Thymus (tissue), 11 donors: ENCODE measurements around the gene DAZAP1. TPM values are rescaled to one million over a fixed set of nuclear protein-coding genes. Genes with fewer than 3 reads are reported as not detected.
"Not testable (repeated sequence)": the region's sequence is repeated elsewhere in the genome, so short reads cannot be mapped to it uniquely, and the experiment has no call there.

Experiments used
- DNase-seq, 9 donors: peaks; one replicate each; pipeline ENCODE4 v3.0.0-alpha.2; 2013; ENCODE audit warnings: low spot score in 9 of 9, low read depth in 6 of 9, missing footprints in 1 of 9
- H3K27ac ChIP-seq, 2 donors: one replicate each; pipeline ENCODE4 v1.5.1; 2013; ENCODE audit warnings: control low read depth in 1 of 2, low read depth in 1 of 2, low read length in 1 of 2, mild to moderate bottlenecking in 1 of 2, moderate library complexity in 1 of 2
- H3K27me3 ChIP-seq, 2 donors: one replicate each; pipeline ENCODE4 v1.5.1; 2013; ENCODE audit warnings: low read length in 1 of 2; ENCODE audit not compliant: control insufficient read depth in 2 of 2, insufficient read depth in 1 of 2
- H3K36me3 ChIP-seq, 2 donors: one replicate each; pipeline ENCODE4 v1.5.1; 2013; ENCODE audit warnings: low read length in 1 of 2, mild to moderate bottlenecking in 1 of 2, moderate library complexity in 1 of 2; ENCODE audit not compliant: control insufficient read depth in 2 of 2, insufficient read depth in 2 of 2
- H3K4me1 ChIP-seq, 2 donors: one replicate each; pipeline ENCODE4 v1.5.1; 2013; ENCODE audit warnings: low read length in 2 of 2; ENCODE audit not compliant: control insufficient read depth in 2 of 2, insufficient read depth in 2 of 2
- H3K4me3 ChIP-seq, 2 donors: one replicate each; pipeline ENCODE4 v1.5.1; 2013; ENCODE audit warnings: low read length in 2 of 2, control low read depth in 1 of 2, mild to moderate bottlenecking in 1 of 2
- H3K9me3 ChIP-seq, 2 donors: one replicate each; pipeline ENCODE4 v1.5.1; 2013; ENCODE audit warnings: low read length in 1 of 2, mild to moderate bottlenecking in 1 of 2; ENCODE audit not compliant: control insufficient read depth in 2 of 2, insufficient read depth in 1 of 2
- WGBS: extraction: QIAGEN DNeasy Blood & Tissue Kit; methylation state at CpG from one replicate; pipeline ENCODE4 v1.1.7; 2013; 5-methylcytosine and 5-hydroxymethylcytosine counted together
- polyA plus RNA-seq: library from polyadenylated mRNA; stranded (reverse); fragments of 200-250 nt; gene quantifications from one replicate; pipeline ENCODE4 v1.2.3, GENCODE V29; 2013
- total RNA-seq: library from RNA; stranded (reverse); fragments of 120-200 nt; gene quantifications from one replicate; pipeline ENCODE4 v1.2.4, GENCODE V29; 2013
- donor health status: healthy.

DAZAP1 gene
- total and polyA plus RNA-seq, 2 donors = 67.8 to 112 TPM

DNA sequence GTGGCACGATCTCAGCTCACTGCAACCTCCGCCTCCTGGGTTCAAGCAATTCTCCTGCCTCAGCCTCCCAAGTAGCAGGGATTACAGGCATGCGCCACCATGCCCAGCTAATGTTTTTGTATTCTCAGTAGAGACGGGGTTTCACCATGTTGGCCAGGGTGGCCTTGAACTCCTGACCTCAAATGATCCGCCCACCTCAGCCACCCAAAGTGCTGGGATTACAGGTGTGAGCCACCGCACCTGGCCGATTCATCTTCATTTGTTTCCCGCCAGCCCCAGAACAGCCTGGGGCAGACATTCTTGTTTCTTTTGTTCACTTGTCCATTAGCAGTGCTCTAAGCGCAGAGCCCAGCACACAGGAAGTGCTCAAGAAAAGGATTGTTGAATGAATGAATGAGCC is 69.7 kb downstream of the DAZAP1 start:
- 97% methylated on average over 9 of the region's 9 CpGs for WGBS
- not testable (repeated sequence) for H3K9me3 ChIP-seq, H3K4me3 ChIP-seq, DNase-seq, H3K27ac ChIP-seq
- Histone ChIP-seq H3K27me3 (peaks cover 14 to 19% of the 10 kb centered on the region in 2 donors), H3K4me1 (peaks cover 8 to 16% of the 10 kb centered on the region in 2 donors), H3K36me3 (peaks cover 16 to 24% of the 10 kb centered on the region in 2 donors)

DNA sequence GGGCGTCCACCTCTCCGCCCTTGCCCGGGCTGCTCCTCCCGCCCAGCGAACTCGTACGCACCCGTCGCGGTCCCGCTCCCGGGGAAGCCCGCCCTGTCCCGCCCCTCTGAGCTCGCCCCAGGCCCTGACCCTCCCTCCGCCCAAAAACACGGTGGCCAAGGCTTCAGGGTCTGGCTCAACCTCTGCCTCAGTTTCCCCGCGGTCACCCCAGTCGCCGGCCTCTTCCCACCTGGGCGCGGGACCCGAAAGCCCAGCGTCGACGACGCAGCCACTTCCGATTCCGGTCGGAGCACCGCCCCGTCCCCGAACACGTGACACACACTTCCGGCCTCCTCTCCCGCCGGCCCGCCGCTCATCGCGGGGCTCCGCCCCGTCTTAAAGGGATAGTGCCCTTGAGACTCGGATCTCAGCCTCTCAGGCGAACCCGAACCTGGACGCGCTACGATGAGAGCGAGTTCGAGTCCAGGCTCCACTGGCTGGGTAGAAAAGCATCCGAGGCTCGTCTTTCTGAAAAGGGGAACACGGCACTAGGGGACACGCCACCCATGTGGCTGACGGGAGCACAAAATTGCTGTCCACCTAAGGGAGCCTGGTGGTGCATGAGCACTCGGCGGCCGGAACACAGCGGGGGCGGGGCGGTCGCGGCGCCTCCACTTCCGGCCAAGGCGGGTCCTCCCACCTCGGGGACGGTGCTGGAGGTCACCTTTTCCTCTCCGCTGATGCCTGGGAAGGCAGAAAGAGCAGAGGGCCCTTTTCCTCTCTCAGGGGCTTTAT is 71.7 kb downstream of the DAZAP1 start, which contains the start of gene C19orf25:
TSS of gene C19orf25 (minus strand) at position 282 of the 774 bp plus-strand sequence. CDS start 312 bp downstream, outside the sequence.
- Histone ChIP-seq H3K4me1 (peaks cover 8 to 16% of the 10 kb centered on the region in 2 donors), H3K4me3 (peak within 1 kb of the TSS; percentile 72 to 84), H3K27me3 (no peaks in the 10 kb centered on the region), H3K27ac (peak within 1 kb of the TSS; percentile 52 to 61), H3K9me3 (no peaks in the 10 kb centered on the region), H3K36me3 (peaks cover 16 to 24% of the 10 kb centered on the region in 2 donors)
- peak; percentile 78 to 95 (median 86) for DNase-seq
- WGBS = under 1% methylated on average over 71 of the region's 71 CpGs

DNA sequence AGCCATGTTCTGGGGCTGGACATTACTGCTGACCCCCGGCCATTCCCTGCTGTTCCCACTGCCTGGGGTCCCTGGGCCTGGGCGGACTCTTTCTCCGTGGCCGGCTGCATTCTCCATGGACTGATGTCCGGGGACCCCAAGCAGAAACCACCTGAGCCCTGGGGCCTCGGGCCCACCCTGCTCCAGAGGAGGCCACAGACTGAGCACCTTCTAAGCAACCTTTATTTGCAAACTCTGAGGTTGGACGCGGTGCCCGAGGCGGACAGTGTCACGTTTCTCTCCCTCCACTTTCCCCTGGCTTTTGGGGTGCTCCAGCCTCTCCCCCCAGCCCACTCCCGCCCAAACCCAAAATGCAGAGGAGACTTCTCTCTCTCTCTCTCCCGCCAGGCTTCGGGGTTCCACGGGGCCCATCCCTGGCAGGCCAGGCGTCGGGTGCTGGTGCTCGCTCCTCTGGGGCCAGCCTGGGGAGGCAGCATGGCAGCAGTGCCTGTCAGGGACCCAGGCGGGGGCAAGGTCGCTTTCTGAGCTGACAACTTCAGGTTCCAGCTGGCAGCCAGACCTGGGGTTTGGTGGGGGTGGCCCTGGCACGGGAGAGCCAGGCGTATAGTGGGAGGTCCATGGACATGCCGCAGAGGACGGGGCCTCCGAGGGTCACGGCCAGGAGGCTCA is 74.0 kb downstream of the DAZAP1 start:
- Histone ChIP-seq H3K4me3 (no peak overlapping the region), H3K27me3 (no peaks in the 10 kb centered on the region), H3K4me1 (peaks cover 8 to 16% of the 10 kb centered on the region in 2 donors), H3K27ac (no peak overlapping the region), H3K9me3 (no peaks in the 10 kb centered on the region), H3K36me3 (peaks cover 3 to 8% of the 10 kb centered on the region in 2 donors)
- WGBS = 88% methylated on average over 26 of the region's 26 CpGs
- no peak for DNase-seq

DNA sequence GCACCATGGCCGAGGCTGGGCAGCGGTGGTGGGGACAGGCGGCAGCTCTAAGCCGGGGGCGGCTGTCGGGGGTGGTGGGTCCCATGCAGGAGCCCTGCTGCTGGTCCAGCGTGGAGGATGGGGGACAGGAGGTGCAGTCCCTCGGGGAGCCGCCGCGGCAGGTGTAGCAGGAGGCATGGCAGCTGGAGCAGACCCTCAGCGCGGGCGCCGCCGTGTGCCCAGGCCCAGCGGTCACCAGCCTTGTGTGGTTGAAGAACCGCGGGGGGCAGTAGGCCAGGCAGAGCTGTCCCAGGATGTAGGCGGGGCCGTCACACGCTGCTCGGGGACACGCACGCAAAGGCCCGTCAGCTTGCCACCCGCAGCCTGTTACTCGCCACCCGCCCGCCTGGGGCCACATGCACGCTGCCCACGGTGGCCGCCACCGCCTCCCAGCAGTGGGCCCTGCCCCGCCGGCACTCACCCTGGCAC is 74.5 kb downstream of the DAZAP1 start:
- Histone ChIP-seq H3K4me1 (peaks cover 8 to 16% of the 10 kb centered on the region in 2 donors), H3K27ac (no peak overlapping the region), H3K36me3 (peaks cover 3 to 6% of the 10 kb centered on the region in 2 donors), H3K27me3 (no peaks in the 10 kb centered on the region), H3K9me3 (no peaks in the 10 kb centered on the region), H3K4me3 (no peak overlapping the region)
- 96% methylated on average over 36 of the region's 36 CpGs for WGBS
- no peak for DNase-seq

DNA sequence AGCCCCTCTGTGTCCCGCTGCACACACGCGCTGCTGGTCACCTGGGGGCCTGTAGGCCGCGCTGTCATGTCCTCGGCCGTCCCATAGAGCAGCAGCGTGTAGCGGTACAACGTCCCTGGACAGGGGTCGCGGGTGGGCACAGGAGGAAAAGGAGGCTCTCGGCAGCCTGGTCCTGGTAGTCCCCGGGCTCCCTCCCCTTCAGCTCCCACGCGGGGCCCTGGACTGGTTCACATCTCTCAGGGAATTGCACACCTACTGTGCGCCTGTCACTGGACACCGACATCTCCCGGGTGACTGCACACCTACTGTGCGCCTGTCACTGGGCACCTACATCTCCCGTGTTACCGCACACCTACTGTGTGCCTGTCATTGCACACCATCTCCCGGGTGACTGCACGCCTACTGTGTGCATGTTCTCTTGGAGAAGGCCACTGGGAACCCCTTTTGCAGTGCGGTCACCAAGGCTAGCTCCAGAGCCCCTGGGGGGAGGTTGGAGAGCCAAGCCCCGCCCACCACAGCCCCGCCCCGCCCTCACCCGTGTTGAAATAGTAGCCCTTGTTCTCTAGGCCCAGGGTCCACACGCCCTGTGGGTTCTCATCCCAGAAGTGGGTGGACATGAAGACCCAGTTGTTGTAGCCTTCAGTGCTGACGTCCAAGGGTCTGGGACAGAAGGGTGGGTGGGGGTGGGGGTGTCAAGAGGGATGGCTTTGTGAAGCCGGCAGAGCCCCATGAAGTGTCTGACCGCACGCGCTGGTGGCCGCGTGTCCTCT is 75.2 kb downstream of the DAZAP1 start:
- H3K4me1 ChIP-seq = peaks cover 8 to 16% of the 10 kb centered on the region in 2 donors
- H3K4me3 ChIP-seq = no peak overlapping the region
- no peaks in the 10 kb centered on the region for H3K27me3 ChIP-seq
- 93% methylated on average over 37 of the region's 37 CpGs for WGBS
- no peak overlapping the region for H3K27ac ChIP-seq
- H3K36me3 ChIP-seq = peaks cover 0 to under 1% of the 10 kb centered on the region in 2 donors
- no peak for DNase-seq
- no peaks in the 10 kb centered on the region for H3K9me3 ChIP-seq

DNA sequence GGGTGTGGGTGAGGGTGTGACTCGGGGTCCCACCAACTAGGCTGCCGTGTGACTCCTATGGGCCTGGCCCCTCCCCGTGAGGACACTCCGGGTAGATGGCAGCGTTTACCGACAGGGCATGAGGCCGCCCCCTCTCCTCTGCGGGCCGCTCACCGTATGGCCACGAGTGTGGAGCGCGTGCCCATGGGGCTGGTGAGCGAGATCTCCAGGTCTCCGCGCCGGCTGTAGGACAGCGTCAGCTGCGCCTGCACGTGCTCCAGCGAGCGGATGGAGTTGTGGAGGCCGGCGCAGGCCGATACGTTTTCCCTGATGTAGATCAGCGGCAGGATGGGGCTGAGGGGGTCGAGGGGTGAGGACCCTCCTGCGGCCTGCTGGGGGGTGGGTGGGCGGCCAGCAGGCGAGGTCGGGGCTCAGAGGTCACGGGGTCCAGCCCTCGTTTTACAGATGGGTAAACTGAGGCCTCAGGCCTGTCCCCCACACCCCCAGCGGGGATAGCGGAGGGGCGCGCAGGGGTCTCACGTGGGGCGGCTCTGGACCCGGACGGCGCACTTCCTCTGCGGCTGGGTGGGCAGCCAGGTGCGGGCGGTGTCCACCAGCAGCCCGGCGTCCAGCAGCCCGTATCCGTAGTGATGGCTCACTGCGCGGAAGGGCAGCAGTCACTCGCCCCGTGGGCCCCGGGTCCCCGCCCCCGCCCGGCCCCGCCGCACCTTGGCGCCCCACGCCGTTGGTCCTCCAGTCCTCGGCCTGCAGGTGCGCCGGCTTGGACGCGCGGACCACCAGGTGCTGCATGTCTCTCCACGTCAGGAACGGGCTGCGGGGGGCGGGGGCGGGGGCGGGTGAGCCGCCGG is 76.0 kb downstream of the DAZAP1 start:
- WGBS = 98% methylated on average over 77 of the region's 77 CpGs
- H3K27me3 ChIP-seq = no peaks in the 10 kb centered on the region
- H3K9me3 ChIP-seq = no peaks in the 10 kb centered on the region
- peaks cover 3 to 15% of the 10 kb centered on the region in 2 donors for H3K4me1 ChIP-seq
- H3K27ac ChIP-seq = no peak overlapping the region
- H3K4me3 ChIP-seq = no peak overlapping the region
- no peaks in the 10 kb centered on the region for H3K36me3 ChIP-seq
- no peak for DNase-seq

DNA sequence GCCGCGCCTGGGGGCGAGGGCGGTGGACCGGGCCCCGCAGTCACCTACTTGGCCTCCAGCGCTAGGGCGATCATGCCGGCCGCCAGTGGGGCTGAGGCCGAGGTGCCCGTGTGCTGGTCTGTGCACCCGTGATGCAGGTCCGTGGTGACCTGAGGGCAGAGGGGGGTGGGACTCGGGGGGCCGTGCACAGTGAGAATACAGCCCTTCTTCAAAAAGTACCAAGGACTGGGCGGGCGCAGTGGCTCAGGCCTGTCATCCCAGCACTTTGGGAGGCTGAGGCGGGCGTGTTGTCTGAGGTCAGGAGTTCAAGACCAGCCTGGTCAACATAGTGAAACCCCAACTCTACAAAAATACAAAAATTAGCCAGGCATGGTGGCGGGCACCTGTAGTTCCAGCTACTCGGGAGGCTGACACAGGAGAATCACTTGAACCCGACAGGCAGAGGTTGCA is 76.6 kb downstream of the DAZAP1 start:
- 97% methylated on average over 23 of the region's 23 CpGs for WGBS
- Histone ChIP-seq H3K36me3 (no peaks in the 10 kb centered on the region), H3K27ac (no peak overlapping the region), H3K27me3 (no peaks in the 10 kb centered on the region), H3K4me3 (no peak overlapping the region), H3K9me3 (no peaks in the 10 kb centered on the region), H3K4me1 (peaks cover 0 to 17% of the 10 kb centered on the region in 2 donors)
- DNase-seq = no peak
